HG03520 (cell line): ENCODE results near the gene DOCK9.
"Not testable (repeated sequence)": the region's sequence is repeated elsewhere in the genome, so short reads cannot be mapped to it uniquely, and the experiment has no call there.

Source experiments
- ATAC-seq: cut with Tn5 transposase; IDR thresholded peaks from one replicate; pipeline ENCODE4 v1.9.1; 2021; ENCODE audit warnings: mild to moderate bottlenecking, moderate library complexity; ENCODE audit not compliant: unreplicated experiment

Gene DOCK9

DNA sequence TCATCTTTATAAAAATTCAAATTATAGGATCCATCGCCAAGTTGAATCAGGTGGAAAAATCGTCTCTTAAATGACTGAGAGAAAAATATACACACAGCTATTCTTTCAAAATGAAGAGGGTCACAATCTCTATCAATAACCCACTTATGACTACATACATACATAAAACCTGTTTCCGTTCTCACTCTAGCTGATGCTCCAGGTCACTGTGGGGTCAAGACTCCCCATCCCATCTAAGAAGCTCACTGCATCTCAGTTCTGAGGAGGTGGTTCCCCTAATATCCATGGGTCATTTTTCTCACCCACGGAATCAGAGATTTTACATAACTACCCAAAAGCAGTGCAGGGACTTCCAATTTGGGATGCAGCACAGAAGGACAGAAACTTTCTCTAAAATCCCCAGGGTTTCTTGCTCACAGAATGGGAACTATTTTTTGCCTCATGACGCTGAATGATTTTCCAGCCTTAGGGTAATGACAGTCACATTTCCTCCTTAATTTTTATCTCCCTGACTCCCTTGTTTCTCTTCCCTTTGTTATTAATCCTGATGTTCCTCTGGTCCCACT is 56.8 kb downstream of the DOCK9 start:
- ATAC-seq = no peak

DNA sequence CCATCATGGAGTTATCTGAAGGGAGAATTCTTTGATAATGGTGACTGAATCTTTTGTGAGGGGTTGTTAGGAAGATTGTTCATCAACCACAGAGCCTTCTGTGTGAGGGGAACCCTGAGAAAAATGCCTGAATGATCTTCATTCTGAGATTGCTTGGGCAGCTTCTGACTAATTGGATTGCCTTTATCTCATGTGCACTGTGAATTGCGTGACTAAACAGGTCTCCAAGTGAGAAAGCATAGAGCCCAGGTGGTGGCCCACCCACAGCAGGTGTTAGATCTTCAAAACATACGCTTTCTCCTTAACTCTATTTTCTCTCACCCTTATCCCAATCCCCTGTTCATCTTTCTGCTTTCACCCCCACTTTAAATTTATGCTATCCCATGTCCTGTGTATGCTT is 58.3 kb downstream of the DOCK9 start:
- ATAC-seq = no peak

DNA sequence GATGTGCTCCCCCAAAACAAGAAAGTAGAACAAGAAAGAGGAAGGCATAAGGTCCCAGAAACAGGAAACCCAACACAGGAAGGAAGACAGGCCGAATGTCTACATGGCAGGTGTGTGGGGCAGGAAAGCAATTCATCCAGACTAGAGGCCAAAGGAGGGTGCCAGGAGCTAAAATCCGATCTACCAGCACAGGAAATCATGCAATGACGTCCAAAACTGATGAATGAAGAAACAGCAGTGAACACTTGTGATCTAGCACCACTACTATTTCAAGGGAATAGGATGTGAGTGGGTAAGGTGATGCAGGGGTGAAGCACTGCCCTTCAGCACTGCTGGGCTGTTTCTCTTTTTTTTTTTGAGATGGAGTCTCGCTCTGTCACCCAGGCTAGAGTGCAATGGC is 59.1 kb downstream of the DOCK9 start:
- no peak for ATAC-seq

DNA sequence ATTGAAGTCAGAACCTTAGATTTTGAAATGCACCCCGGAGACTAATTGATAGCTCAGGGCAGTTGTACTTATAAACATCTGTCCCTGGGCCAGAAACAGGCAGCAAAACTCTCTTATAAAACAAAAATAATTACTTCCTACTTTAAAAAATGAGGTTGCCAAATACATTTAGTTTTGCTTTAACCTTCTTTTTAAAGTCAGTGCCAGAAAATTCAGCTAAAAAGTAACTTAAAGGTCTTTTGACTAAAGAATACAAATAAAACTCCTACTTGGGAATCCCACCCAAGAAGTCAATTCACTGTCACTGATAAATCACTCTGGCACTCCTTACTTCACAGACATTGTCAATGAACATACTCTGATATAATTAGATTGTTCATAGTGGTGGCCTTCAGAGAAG is 60.7 kb downstream of the DOCK9 start:
- ATAC-seq = no peak

DNA sequence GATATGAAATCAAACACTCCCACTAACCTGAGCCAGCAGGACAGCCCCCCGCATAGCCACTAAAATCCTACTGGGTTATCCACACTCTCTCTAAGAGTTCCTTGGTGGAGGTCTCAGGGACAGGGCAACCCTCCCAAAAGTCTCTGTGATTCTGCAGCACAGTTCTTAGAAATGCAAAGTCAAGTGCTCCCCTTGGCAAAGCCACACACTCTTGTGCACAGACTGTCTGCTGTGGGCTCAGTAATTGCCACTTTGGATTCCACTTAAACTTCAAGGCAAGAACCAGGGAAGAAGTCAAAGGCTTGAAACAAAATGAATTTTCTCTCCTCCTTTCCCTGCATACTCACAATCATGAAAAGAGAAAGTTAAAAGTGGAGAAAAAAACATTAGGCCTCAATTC is 61.5 kb downstream of the DOCK9 start:
- no peak for ATAC-seq

DNA sequence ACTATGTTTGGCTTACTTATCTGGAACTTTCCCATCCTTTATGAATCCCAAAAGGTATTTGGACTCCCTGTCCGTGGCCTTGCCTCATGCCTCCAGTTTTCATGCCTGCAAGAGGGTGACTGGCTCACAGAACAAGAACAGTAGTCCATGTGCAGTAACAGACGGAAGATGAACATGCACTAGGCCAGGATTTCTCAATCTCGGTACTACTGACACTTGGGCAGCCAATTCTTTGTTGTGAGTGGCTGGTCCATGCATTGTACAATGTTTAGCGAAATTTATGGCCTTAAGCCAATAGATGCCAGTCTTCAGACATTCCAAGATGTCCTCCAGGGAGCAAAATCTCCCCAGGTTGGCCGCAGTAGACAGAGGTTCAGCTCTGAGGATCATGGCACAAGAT is 61.9 kb downstream of the DOCK9 start:
- ATAC-seq = no peak

DNA sequence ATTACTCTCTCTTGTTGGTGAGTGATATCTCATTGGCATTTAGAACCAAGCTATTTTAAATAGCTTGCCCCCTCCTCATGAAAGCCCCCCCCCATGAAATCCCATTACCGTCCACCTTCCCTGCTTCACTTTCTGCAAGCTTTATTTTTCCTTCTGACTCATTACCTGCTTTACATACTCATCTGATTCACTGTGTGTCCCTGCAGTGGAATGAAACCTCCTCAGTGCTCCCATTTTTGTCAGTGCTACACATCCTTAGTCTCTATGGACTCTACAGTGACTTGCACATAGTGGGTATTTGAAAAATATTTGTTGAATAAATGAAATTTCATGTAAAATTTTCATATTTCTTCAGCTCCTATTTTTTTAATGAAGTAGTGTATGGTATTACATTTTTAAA is 62.3 kb downstream of the DOCK9 start:
- ATAC-seq = no peak

DNA sequence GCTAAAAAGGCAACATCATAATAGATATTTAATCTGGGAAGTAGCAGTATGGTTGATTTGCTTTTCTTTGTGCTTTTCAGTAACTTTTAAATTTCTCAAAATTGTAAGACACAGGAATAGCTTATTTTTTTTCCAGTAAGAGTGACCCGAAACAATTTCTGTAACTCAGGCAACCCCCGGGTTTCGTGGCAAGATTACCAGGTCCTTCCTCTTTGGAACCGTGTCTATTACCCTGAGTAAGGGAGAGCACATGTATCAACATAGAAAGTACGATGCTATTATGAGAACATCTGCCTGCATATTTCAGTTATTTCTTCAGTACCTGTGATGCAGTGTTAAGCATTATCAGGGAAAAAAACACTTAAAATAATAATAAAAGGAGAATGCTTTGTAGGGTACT is 64.1 kb downstream of the DOCK9 start:
- no peak for ATAC-seq

DNA sequence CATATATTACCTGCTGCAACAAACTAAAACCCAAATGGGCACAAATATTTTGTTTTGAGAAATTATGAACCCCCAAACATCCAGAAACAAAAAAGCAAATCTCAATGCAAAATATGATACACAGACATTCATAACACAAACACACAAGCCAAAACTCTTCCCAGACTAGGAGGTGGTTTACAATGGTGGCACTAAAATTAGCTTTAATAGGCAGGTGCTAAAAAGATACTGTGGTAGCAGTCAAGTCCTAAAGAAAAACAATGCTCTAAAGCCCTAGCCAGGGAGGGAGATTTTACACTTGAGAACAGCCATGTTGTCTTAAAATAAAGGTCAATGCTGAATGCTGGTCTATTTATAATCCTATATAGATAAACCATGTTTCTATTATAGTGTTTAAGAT is 65.0 kb downstream of the DOCK9 start:
- no peak for ATAC-seq

DNA sequence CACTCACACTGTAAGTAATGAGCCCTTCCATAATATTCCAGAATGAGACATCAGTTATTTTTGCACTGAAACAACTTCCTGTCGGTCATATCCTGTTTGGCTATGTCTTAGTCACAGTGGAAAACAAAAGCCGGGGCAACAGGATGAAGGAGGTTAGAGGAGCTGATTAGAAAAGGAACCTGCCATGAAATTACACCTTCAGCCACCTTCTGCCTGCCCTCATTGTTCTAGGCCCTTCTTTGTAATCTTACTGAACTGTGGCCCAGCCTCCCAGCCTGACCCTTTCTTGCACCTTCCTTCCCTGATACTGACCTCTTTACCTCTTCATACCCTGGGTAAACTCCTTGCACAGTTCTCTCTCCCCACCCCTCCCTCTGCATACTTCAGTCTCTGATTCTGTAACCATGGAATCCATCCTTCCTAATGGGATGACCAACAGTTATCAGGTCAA is 67.3 kb downstream of the DOCK9 start:
- ATAC-seq = no peak

DNA sequence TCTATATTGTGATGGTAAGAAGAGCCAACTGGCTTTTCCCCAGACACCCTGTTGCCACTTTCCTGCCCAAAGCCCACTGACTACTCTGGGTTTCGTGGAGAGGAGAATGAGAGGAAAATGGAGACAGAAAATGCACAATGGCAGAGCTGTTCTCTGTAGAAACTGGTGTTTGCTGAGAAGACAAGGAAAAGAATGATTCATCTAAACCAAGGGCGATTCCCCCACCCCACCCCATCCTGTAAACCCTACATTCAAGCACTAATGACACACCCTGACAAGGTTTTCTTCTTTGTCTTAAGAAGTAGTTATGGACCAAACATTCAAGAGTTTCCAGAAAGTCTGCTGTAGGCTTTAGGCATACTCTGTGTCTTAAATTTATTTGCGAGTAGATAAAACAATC is 68.8 kb downstream of the DOCK9 start:
- no peak for ATAC-seq

DNA sequence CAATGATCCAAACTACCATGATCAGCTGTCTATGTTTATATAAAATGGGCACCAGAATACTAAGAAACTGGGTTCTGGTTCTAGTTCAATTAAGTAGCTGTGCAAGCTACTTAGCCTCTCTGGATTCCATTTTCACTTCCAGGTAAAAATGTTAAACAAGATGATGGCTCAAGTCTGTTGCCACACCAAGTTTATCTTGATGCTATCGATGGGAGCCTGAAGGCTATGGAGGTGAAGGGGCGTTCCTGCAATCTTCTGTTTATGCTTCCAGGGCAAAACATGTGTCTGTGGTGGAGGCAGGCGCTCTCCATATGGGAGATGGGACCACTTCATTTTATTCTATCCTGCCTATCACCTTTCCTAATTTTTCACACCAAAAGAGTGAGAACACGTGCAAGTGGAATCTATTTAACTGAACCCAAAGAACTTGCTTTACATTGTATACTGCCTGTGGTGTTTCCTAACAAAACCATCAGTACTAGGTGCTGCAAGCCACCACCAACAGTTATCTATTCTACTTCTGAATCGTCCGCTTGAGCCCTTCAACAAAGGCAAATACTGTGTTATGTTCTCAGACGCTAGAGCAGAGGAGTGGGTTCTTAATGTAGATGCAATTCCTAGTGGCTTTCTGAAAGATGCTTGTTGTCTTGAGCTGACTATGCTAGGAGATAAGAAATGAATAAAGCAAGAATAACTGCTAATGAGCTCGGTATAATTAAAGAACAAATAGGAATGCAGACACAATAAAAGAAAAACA is 70.9 kb downstream of the DOCK9 start:
- ATAC-seq = no peak

DNA sequence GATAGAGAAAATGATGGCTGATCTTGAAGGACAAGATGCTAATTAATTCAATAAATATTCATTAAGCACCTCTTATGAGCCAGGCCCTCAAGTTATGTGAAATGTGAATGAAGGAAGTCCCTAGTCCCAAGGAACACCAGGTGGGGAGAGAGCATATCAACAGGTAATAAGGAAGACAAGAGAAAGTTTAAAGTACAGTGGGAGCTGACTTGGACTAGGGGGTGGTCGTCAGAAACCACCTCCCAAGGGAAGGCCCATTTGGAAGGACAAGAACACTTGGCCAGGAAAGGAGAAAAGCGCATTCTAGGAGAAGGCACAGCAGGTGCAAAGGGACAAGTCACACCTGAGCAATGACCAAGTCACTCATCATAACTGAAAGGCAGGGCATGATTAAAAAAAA is 72.7 kb downstream of the DOCK9 start:
- ATAC-seq = no peak

DNA sequence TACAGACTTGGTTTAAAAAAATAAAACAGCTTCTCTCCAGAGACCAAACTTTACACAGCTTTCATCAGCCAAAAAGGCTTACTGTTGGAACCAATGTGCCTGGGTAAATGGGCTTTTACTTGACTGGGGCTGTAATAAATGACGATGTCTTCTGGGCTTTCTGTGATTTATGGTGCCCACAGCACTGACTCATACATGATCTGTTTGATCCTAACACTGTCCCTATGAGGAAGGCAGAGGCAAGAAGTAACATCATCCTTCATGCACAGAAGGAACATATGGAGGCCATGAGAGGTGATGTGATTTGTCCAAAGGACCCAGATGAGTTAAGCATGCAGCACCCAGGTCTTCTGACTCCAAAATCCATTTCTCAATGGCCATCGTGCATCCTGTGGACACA is 77.4 kb downstream of the DOCK9 start:
- no peak for ATAC-seq

DNA sequence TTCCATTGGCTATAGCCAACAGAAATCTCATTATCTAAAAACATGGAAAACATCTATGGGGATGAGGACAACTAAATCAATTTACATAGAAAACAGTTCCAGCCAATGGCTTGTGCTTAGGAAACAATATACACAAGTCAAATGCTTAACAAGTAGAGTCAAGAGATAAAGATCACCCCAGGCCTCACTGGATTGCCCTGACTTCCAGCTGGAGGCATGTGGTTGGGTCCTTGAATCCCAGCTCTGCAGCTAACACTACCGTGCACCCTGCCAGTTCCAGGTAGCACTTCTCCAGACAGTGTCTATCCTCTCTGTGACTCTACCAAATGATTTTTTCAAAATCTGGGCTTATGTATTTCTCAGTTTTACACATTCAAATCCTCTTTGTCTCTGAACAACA is 80.2 kb downstream of the DOCK9 start:
- ATAC-seq = no peak

DNA sequence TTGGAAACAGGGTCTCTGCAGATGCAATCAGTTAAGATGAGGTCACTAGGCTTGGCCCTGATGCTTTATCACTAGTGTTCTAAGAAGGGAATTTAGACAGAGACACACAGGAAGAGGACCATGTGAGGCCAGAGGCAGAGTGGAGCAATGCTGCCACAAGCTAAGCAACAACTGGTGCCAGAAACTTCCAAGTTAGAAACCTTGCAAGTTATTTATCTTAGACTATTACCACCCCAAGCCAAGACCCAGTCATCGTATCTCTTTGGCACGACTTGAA is 81.1 kb downstream of the DOCK9 start:
- ATAC-seq = no peak

DNA sequence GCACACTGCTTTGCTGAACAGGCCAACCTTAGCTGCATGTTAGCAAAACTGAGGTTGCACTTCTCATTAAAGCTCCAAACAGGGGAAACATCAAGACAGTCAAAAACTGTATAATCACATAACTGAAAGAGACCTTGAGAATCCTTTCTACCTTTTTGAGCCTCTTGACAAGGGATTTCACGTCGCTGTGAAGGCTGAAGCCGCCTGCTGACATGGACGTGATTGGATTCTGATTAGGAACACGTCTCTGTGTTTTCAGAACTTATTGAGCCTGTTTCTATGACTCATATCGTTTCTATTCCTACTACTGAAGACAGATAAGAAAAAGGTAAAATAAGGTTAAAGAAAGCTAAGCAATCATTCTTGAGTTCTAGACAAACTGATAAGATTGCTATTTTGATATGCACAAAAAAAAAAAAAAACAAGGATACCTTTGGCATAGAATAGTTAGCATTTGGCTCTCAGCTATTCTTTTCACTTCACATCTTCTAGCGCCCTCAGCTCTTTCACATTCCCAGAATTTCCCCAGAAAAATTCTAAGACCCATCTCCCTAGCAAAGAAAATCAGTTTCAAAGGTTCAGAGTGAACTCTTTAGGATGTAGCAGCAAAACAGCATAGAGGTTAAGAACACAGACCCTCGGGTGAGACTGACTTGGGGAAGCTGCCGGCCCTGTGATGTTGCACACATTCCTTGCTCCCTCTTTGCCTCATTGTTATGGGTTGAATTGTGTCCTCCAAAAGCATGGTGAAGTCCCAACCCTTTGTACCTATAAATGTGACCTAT is 81.6 kb downstream of the DOCK9 start:
- no peak for ATAC-seq

DNA sequence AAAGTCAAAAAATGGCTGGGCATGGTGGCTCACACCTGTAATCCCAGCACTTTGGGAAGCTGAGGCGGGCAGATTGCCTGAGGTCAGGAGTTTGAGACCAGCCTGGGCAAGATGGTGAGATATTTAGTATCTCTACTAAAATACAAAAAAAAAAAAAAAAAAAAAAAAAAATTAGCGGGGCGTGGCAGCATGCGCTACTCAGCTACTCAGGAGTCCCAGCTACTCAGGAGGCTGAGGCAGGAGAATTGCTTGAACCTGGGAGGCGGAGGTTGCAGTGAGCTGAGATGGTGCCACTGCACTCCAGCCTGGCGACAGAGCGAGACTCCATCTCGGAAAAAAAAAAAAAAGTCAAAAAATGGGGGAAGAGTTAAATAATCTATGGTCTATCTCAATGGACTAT is 83.0 kb downstream of the DOCK9 start:
- ATAC-seq = not testable (repeated sequence)

DNA sequence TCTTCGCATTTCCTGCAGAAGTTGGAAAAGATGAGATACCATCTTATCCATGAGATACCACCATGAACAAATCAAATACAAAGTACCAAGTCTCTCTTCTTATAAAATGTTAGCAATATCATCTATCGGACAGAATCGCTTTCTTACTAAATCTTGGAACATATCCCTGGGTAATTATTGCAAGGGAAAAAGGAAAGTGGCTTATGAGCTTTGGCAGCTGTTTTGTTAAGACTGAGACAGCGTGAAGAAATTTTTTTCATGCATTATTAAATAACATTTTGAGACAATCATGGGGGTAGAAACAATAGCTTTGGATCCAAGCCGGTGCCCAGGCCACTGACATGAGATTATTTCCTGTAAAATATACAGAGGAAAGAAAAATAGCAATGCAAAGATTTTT is 84.5 kb downstream of the DOCK9 start:
- no peak for ATAC-seq

DNA sequence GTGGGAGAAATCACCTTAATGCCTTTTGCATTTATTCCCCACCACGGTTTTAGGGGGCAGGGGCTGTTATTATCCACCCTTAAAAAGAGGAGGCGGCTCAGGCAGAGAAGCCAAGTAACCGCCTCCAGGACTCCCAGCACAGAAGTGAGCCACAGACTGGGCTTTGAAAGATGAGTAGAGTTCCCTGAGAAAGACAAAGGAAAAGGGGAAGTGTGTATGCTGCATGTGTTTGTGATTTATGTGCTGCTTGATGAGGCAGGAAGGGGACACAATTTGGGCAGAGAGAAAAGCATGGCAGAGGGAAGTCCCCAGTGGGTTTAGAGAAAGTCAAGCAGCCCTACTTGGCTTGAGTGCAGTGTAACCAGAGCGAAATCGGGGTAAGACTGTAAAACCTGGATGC is 85.0 kb downstream of the DOCK9 start:
- no peak for ATAC-seq

DNA sequence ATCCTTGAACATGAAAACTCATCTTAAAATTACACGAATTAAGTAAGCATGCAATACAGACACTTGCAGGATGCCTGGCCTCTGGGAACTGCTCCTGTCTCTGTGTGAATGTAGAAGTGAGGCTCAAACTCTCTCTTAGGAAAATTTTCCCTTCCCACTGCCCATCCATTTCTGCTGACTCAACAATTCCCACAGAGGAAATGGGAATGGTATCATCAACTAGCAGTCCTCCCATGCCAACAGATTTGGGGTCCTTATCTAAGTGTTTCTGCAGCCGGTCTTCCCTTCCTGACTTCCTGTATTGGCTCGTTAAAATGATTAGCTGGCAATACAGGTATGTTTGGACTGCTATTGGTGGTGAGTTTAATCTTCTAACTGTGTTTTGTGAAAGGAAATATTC is 85.8 kb downstream of the DOCK9 start:
- no peak for ATAC-seq

DNA sequence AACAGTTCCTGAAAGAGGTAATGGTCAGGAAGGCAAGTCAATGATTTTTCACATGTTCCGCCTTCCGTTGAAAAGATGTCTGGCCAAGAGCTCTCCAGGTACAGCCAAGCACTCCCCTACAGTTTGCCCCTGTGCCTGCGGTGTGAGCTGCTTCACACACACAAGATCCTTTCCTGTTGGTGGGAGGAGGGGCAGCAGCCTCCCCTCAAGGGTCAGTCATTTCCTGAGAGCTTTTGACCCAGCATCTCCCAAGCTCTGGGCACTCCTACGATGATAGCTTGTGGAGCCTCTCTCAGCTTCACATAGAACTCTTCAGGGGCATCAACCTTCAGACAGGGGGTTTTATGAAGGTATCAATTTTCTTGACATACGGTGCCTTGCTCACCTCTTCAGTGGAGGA is 86.9 kb downstream of the DOCK9 start:
- ATAC-seq = no peak
